K562 (cell line): ENCODE data around the gene GPATCH4.

Experiments used
- AFF4 ChIP-seq: sonication (generic); formaldehyde crosslinking; IDR thresholded peaks from 2 replicates; pipeline ENCODE4 v1.8.0; 2023; ENCODE audit warnings: mild to moderate bottlenecking, missing genetic modification reagents
- BHLHE40 ChIP-seq: IDR thresholded peaks from 2 replicates; pipeline ENCODE4 v1.6.1; 2011; ENCODE audit warnings: low read length, improper control_type of control experiment
- C11orf30 ChIP-seq: fragments of 450-650 bp; IDR thresholded peaks from 2 replicates; pipeline ENCODE4 v1.6.1; 2016; ENCODE audit warnings: low read depth, mild to moderate bottlenecking
- CEBPB ChIP-seq: fragments of 450-650 bp; IDR thresholded peaks from 2 replicates; pipeline ENCODE4 v1.6.1; 2016; ENCODE audit warnings: missing genetic modification characterization, missing compliant biosample characterization
- MEIS2 ChIP-seq: fragments of 450-650 bp; IDR thresholded peaks from 2 replicates; pipeline ENCODE4 v1.6.1; 2014; ENCODE audit warnings: mild to moderate bottlenecking; ENCODE audit not compliant: partially characterized antibody
- RB1 ChIP-seq: fragments of 450-650 bp; IDR thresholded peaks from 2 replicates; pipeline ENCODE4 v1.6.1; 2017; ENCODE audit warnings: low read depth, mild to moderate bottlenecking
- SP2 ChIP-seq: IDR thresholded peaks from 2 replicates; pipeline ENCODE4 v1.6.1; 2011; ENCODE audit warnings: mild to moderate bottlenecking, low read depth, low read length, moderate library complexity; ENCODE audit not compliant: poor library complexity, severe bottlenecking; ENCODE audit errors: extremely low read depth
- TEAD2 ChIP-seq: fragments of 450-650 bp; IDR thresholded peaks from 2 replicates; pipeline ENCODE4 v1.6.1; 2016; ENCODE audit warnings: missing genetic modification characterization, control low read depth, missing compliant biosample characterization
- ZNF263 ChIP-seq: sonication (generic); formaldehyde crosslinking; IDR thresholded peaks from 2 replicates; pipeline ENCODE4 v1.8.0; 2022; ENCODE audit warnings: mild to moderate bottlenecking, missing genetic modification reagents, borderline replicate concordance
- ZNF274 ChIP-seq: IDR thresholded peaks from 2 replicates; pipeline ENCODE4 v1.6.1; 2011; ENCODE audit warnings: low read depth, mild to moderate bottlenecking, low read length, moderate library complexity, borderline replicate concordance
- TF ChIP-seq, protein P1 (sequence below), 3 experiments: IDR thresholded peaks in 2 of 3; conservative IDR thresholded peaks in 1 of 3; 2 replicates each; pipeline ENCODE4 v1.5.1; 2011 to 2012; ENCODE audit warnings: low read length in 3 of 3, mild to moderate bottlenecking in 3 of 3, control low read depth in 2 of 3, improper control_type of control experiment in 1 of 3, inconsistent platforms in 1 of 3, low read depth in 1 of 3, mixed read lengths in 1 of 3, moderate library complexity in 1 of 3; ENCODE audit not compliant: insufficient read depth in 2 of 3
- TF ChIP-seq, protein P2 (sequence below): fragments of 250-450 bp; sonication (Bioruptor Pico); IDR thresholded peaks from 2 replicates; pipeline ENCODE4 v1.5.0; 2020; ENCODE audit warnings: mild to moderate bottlenecking, borderline replicate concordance

DNA sequence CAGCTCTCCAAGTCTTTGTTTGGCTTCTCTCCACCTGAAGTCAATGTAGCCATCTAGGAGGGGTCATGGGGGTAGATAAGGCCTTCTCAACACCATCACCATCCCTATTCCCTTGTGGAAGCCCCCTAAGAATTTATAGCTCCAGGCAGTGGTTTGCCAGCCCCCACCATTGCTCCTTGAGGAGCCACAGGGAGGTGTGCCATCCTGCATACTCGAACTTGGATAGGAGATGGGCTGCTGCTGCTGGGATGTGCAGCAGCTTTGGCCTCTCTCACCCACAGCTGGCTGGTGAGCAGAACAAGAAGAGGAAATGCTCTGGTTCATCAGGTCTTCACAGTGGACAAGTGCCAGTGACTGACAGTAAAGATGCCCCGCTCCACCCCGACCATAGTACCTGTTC is 4.9 kb downstream of the GPATCH4 start:
- no peak for TF ChIP-seq MEIS2
- TF ChIP-seq C11orf30, result no peak
- no peak for TF ChIP-seq ZNF263
- TF ChIP-seq RB1, result no peak
- TF ChIP-seq, protein P1, sequence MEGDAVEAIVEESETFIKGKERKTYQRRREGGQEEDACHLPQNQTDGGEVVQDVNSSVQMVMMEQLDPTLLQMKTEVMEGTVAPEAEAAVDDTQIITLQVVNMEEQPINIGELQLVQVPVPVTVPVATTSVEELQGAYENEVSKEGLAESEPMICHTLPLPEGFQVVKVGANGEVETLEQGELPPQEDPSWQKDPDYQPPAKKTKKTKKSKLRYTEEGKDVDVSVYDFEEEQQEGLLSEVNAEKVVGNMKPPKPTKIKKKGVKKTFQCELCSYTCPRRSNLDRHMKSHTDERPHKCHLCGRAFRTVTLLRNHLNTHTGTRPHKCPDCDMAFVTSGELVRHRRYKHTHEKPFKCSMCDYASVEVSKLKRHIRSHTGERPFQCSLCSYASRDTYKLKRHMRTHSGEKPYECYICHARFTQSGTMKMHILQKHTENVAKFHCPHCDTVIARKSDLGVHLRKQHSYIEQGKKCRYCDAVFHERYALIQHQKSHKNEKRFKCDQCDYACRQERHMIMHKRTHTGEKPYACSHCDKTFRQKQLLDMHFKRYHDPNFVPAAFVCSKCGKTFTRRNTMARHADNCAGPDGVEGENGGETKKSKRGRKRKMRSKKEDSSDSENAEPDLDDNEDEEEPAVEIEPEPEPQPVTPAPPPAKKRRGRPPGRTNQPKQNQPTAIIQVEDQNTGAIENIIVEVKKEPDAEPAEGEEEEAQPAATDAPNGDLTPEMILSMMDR (IDR thresholded peaks at IDR 0.05 in 2 of 3, conservative IDR thresholded peaks at IDR 0.05 in 1 of 3; ENCODE audit: insufficient read depth in 2 of 3, low read depth in 1 of 3, low read length in 3 of 3), result no peak
- TF ChIP-seq AFF4, result no peak
- TF ChIP-seq ZNF274, result no peak
- no peak for TF ChIP-seq BHLHE40
- TF ChIP-seq, protein P2, sequence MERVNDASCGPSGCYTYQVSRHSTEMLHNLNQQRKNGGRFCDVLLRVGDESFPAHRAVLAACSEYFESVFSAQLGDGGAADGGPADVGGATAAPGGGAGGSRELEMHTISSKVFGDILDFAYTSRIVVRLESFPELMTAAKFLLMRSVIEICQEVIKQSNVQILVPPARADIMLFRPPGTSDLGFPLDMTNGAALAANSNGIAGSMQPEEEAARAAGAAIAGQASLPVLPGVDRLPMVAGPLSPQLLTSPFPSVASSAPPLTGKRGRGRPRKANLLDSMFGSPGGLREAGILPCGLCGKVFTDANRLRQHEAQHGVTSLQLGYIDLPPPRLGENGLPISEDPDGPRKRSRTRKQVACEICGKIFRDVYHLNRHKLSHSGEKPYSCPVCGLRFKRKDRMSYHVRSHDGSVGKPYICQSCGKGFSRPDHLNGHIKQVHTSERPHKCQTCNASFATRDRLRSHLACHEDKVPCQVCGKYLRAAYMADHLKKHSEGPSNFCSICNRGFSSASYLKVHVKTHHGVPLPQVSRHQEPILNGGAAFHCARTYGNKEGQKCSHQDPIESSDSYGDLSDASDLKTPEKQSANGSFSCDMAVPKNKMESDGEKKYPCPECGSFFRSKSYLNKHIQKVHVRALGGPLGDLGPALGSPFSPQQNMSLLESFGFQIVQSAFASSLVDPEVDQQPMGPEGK (CRISPR knock-in tag), result no peak
- no peak for TF ChIP-seq TEAD2
- no peak for TF ChIP-seq CEBPB (tag)
- no peak for TF ChIP-seq SP2
